ENCODE results near the gene SPESP1.

Gene SPESP1

DNA sequence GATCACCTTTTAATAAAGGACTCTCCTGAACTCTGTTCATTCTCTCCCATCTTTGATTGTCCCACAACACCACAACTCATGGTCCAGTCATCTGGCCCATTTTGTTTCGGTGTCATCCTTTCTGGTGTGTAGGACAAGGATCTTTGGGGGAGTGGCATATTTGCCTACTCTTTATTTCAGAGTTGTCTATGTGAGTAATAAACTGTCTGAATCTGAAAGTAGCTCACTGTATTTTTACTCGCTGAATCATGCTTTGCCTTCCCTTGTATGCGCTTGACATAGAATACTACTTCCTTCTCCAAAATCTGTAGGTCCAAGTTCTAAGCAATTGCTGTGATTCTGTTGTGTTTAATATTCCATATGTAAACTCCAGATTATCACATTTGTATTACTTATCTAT is 54.3 kb downstream of the SPESP1 start:
- Histone ChIP-seq H3K4ac (ENCODE audit: low read depth, low read length) (no peak overlapping the region), H3K79me1 (ENCODE audit: low read length) (no peaks in the 10 kb centered on the region), H2AK5ac (ENCODE audit: low read length) (no peak overlapping the region), H3K36me3 (ENCODE audit: control insufficient read depth in 1 of 2, insufficient read depth in 2 of 2, low read length in 2 of 2) (no peaks in the 10 kb centered on the region), H3K9ac (ENCODE audit: low read length) (no peak overlapping the region), H3K4me2 (ENCODE audit: low read length) (no peak overlapping the region), H4K8ac (ENCODE audit: low read depth, low read length) (no peak overlapping the region), H4K12ac (ENCODE audit: low read depth, low read length) (no peak overlapping the region), H3K23ac (ENCODE audit: low read length) (no peak overlapping the region), H4K91ac (ENCODE audit: low read depth, low read length) (no peak overlapping the region), H3K4me1 (ENCODE audit: control insufficient read depth in 1 of 2, insufficient read depth in 2 of 2, low read length in 2 of 2) (peaks cover 0 to 2% of the 10 kb centered on the region in 2 experiments), H3K14ac (ENCODE audit: low read length) (no peak overlapping the region), H3K18ac (ENCODE audit: low read length) (no peak overlapping the region), H3K79me2 (ENCODE audit: control insufficient read depth, insufficient read depth, low read length, poor library complexity) (no peaks in the 10 kb centered on the region), H3K4me3 (ENCODE audit: low read depth, low read length) (no peak overlapping the region), H2BK12ac (ENCODE audit: low read length) (no peak overlapping the region), H3K27ac (ENCODE audit: low read depth, low read length) (no peak overlapping the region), H2AFZ (ENCODE audit: insufficient read depth, low read length, poor library complexity) (no peak overlapping the region), H3K9me3 (ENCODE audit: insufficient read depth, low read depth, low read length) (peaks cover 3% of the 10 kb centered on the region), H2BK5ac (ENCODE audit: low read depth, low read length, poor library complexity) (no peak overlapping the region), H2BK120ac (ENCODE audit: insufficient read depth, low read length, poor library complexity) (no peak overlapping the region), H3K27me3 (ENCODE audit: insufficient read depth, low read length) (no peaks in the 10 kb centered on the region)
- no CpG with 5 or more reads among the region's 3 CpGs for WGBS (ENCODE audit: extremely low coverage, insufficient coverage, insufficient read length)
- DNase-seq = no peak

GRCh38 chr15:68985361-68985891 is 55.1 kb downstream of the SPESP1 start:
- Histone ChIP-seq H3K4me3 (ENCODE audit: low read depth, low read length) (no peak overlapping the region), H3K27me3 (ENCODE audit: insufficient read depth, low read length) (no peaks in the 10 kb centered on the region)
- no CpG with 5 or more reads among the region's 5 CpGs for WGBS (ENCODE audit: extremely low coverage, insufficient coverage, insufficient read length)

GRCh38 chr15:68986322-68986721 is 56.0 kb downstream of the SPESP1 start:
- no peak overlapping the region for H4K12ac ChIP-seq (ENCODE audit: low read depth, low read length)
- H4K91ac ChIP-seq (ENCODE audit: low read depth, low read length) = no peak overlapping the region
- no peak overlapping the region for H3K4me2 ChIP-seq (ENCODE audit: low read length)
- no peak overlapping the region for H2AFZ ChIP-seq (ENCODE audit: insufficient read depth, low read length, poor library complexity)
- no peaks in the 10 kb centered on the region for H3K36me3 ChIP-seq (ENCODE audit: control insufficient read depth in 1 of 2, insufficient read depth in 2 of 2, low read length in 2 of 2)
- H3K4me1 ChIP-seq (ENCODE audit: control insufficient read depth in 1 of 2, insufficient read depth in 2 of 2, low read length in 2 of 2) = peaks cover 0 to 2% of the 10 kb centered on the region in 2 experiments
- H3K4me3 ChIP-seq (ENCODE audit: low read depth, low read length) = no peak overlapping the region
- no CpG with 5 or more reads among the region's 5 CpGs for WGBS (ENCODE audit: extremely low coverage, insufficient coverage, insufficient read length)
- no peak overlapping the region for H3K27ac ChIP-seq (ENCODE audit: low read depth, low read length)
- no peak overlapping the region for H2AK5ac ChIP-seq (ENCODE audit: low read length)
- no peak overlapping the region for H3K4ac ChIP-seq (ENCODE audit: low read depth, low read length)
- H3K23ac ChIP-seq (ENCODE audit: low read length) = no peak overlapping the region
- H3K79me2 ChIP-seq (ENCODE audit: control insufficient read depth, insufficient read depth, low read length, poor library complexity) = no peaks in the 10 kb centered on the region
- no peak overlapping the region for H2BK5ac ChIP-seq (ENCODE audit: low read depth, low read length, poor library complexity)
- peaks cover 4% of the 10 kb centered on the region for H3K9me3 ChIP-seq (ENCODE audit: insufficient read depth, low read depth, low read length)
- H3K14ac ChIP-seq (ENCODE audit: low read length) = no peak overlapping the region
- no peak overlapping the region for H2BK120ac ChIP-seq (ENCODE audit: insufficient read depth, low read length, poor library complexity)
- H3K9ac ChIP-seq (ENCODE audit: low read length) = no peak overlapping the region
- no peaks in the 10 kb centered on the region for H3K27me3 ChIP-seq (ENCODE audit: insufficient read depth, low read length)
- no peak overlapping the region for H3K18ac ChIP-seq (ENCODE audit: low read length)
- no peak for DNase-seq
- H4K8ac ChIP-seq (ENCODE audit: low read depth, low read length) = no peak overlapping the region
- H2BK12ac ChIP-seq (ENCODE audit: low read length) = no peak overlapping the region
- no peaks in the 10 kb centered on the region for H3K79me1 ChIP-seq (ENCODE audit: low read length)

More at GRCh38 chr15:68985361-68985891, 55.1 kb downstream of the SPESP1 start:
- Histone ChIP-seq H2BK12ac (ENCODE audit: low read length) (no peak overlapping the region), H4K91ac (ENCODE audit: low read depth, low read length) (no peak overlapping the region), H3K4me1 (ENCODE audit: control insufficient read depth in 1 of 2, insufficient read depth in 2 of 2, low read length in 2 of 2) (peaks cover 0 to 2% of the 10 kb centered on the region in 2 experiments), H2BK5ac (ENCODE audit: low read depth, low read length, poor library complexity) (no peak overlapping the region), H3K4ac (ENCODE audit: low read depth, low read length) (no peak overlapping the region), H3K9ac (ENCODE audit: low read length) (no peak overlapping the region), H3K36me3 (ENCODE audit: control insufficient read depth in 1 of 2, insufficient read depth in 2 of 2, low read length in 2 of 2) (no peaks in the 10 kb centered on the region), H2AK5ac (ENCODE audit: low read length) (peak overlapping the region; percentile 26), H3K14ac (ENCODE audit: low read length) (no peak overlapping the region), H4K12ac (ENCODE audit: low read depth, low read length) (no peak overlapping the region), H3K79me2 (ENCODE audit: control insufficient read depth, insufficient read depth, low read length, poor library complexity) (no peaks in the 10 kb centered on the region), H3K23ac (ENCODE audit: low read length) (no peak overlapping the region), H3K4me2 (ENCODE audit: low read length) (no peak overlapping the region), H4K8ac (ENCODE audit: low read depth, low read length) (no peak overlapping the region), H2AFZ (ENCODE audit: insufficient read depth, low read length, poor library complexity) (no peak overlapping the region), H2BK120ac (ENCODE audit: insufficient read depth, low read length, poor library complexity) (no peak overlapping the region), H3K79me1 (ENCODE audit: low read length) (no peaks in the 10 kb centered on the region), H3K18ac (ENCODE audit: low read length) (no peak overlapping the region), H3K27ac (ENCODE audit: low read depth, low read length) (no peak overlapping the region), H3K9me3 (ENCODE audit: insufficient read depth, low read depth, low read length) (peaks cover 4% of the 10 kb centered on the region)
- no peak for DNase-seq

- no peak overlapping the region for H2BK12ac ChIP-seq (ENCODE audit: low read length)
- no peak overlapping the region for H2BK5ac ChIP-seq (ENCODE audit: low read depth, low read length, poor library complexity)
- no peak overlapping the region for H2AFZ ChIP-seq (ENCODE audit: insufficient read depth, low read length, poor library complexity)
- H3K18ac ChIP-seq (ENCODE audit: low read length) = no peak overlapping the region
- no peak overlapping the region for H3K4me2 ChIP-seq (ENCODE audit: low read length)
- no peak overlapping the region for H3K4me3 ChIP-seq (ENCODE audit: low read depth, low read length)
- no peaks in the 10 kb centered on the region for H3K79me2 ChIP-seq (ENCODE audit: control insufficient read depth, insufficient read depth, low read length, poor library complexity)
- H3K9ac ChIP-seq (ENCODE audit: low read length) = no peak overlapping the region
- H4K8ac ChIP-seq (ENCODE audit: low read depth, low read length) = no peak overlapping the region
- H3K4me1 ChIP-seq (ENCODE audit: control insufficient read depth in 1 of 2, insufficient read depth in 2 of 2, low read length in 2 of 2) = peaks cover 0 to 2% of the 10 kb centered on the region in 2 experiments
- H2BK120ac ChIP-seq (ENCODE audit: insufficient read depth, low read length, poor library complexity) = no peak overlapping the region
- WGBS (ENCODE audit: extremely low coverage, insufficient coverage, insufficient read length) = no CpG with 5 or more reads among the region's 6 CpGs
- no peak overlapping the region for H2AK5ac ChIP-seq (ENCODE audit: low read length)
- H3K36me3 ChIP-seq (ENCODE audit: control insufficient read depth in 1 of 2, insufficient read depth in 2 of 2, low read length in 2 of 2) = no peaks in the 10 kb centered on the region
- H4K91ac ChIP-seq (ENCODE audit: low read depth, low read length) = no peak overlapping the region
- H3K27ac ChIP-seq (ENCODE audit: low read depth, low read length) = no peak overlapping the region
- no peak overlapping the region for H4K12ac ChIP-seq (ENCODE audit: low read depth, low read length)
- DNase-seq = no peak
- no peak overlapping the region for H3K14ac ChIP-seq (ENCODE audit: low read length)
- no peak overlapping the region for H3K23ac ChIP-seq (ENCODE audit: low read length)
- H3K27me3 ChIP-seq (ENCODE audit: insufficient read depth, low read length) = no peaks in the 10 kb centered on the region
- no peak overlapping the region for H3K4ac ChIP-seq (ENCODE audit: low read depth, low read length)
- no peaks in the 10 kb centered on the region for H3K79me1 ChIP-seq (ENCODE audit: low read length)
- peaks cover 4% of the 10 kb centered on the region for H3K9me3 ChIP-seq (ENCODE audit: insufficient read depth, low read depth, low read length)
Measured at GRCh38 chr15:68987120-68987519, 56.8 kb downstream of the SPESP1 start.
